T-helper 17 cell (primary cell): ENCODE measurements around the gene CITED1. TPM values are rescaled to one million over a fixed set of nuclear protein-coding genes. Genes with fewer than 3 reads are reported as not detected.

ENCODE experiments used
- ATAC-seq: fragments of 150-1000 bp; cut with Tn5 transposase; 2 replicates; pipeline ENCODE4 v1.10.0; 2021; ENCODE audit warnings: mild to moderate bottlenecking, moderate library complexity
- DNase-seq, 3 donors: peaks; one replicate each; pipeline versions ENCODE4 v3.0.0 to v3.0.0-alpha.2; 2020 to 2021
- H3K9me3 ChIP-seq: one replicate; pipeline ENCODE4 v1.7.0; 2013; ENCODE audit warnings: low read length, mild to moderate bottlenecking; ENCODE audit not compliant: control insufficient read depth, poor library complexity, severe bottlenecking
- H3K27ac Mint-ChIP-seq: one replicate; pipeline ENCODE4 v1.8.0; 2022; ENCODE audit warnings: mild to moderate bottlenecking, moderate library complexity, mixed read lengths
- H3K27me3 Mint-ChIP-seq: one replicate; pipeline ENCODE4 v1.8.0; 2022; ENCODE audit warnings: mixed read lengths
- H3K36me3 Mint-ChIP-seq: one replicate; pipeline ENCODE4 v1.8.0; 2022; ENCODE audit warnings: low read depth, mixed read lengths
- H3K4me1 Mint-ChIP-seq: one replicate; pipeline ENCODE4 v1.8.0; 2022; ENCODE audit warnings: mild to moderate bottlenecking, mixed read lengths
- H3K4me3 Mint-ChIP-seq: one replicate; pipeline ENCODE4 v1.8.0; 2022; ENCODE audit warnings: mild to moderate bottlenecking, moderate library complexity, mixed read lengths
- total RNA-seq, 4 donors: library from RNA in 2 of 4; stranded (reverse) in 2 of 4; gene quantifications; one replicate each; pipeline ENCODE4 v1.2.3 and lab custom pipeline; 2022 to 2026

The CITED1 gene
- total RNA-seq, 2 donors from 2014 or later = 1.5 TPM; not detected in 1

DNA sequence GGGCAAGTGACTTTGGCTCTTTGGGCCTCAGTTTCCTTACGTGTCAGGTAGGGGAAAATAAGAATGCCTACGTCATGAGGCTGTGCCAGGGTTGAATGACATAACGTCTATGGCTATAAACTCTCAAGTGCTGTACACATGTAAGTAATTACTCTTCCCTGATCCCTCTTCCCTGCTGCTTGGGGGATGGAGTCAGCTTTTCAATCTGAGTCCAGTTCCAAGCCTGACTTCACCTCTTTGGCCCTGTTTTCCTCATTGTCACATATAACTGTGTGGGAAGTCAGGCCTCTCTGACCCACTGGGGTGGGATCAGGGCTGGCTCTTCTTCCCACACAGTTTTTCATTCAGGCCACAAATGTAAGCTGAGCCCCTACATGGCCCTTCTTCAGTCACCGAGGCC is 11.4 kb upstream of the CITED1 start:
- DNase-seq (no peak), ATAC-seq (no peak)
- H3K9me3 ChIP-seq = no peaks in the 10 kb centered on the region
- Mint-ChIP-seq H3K4me3 (no peak overlapping the region), H3K36me3 (peaks cover 3% of the 10 kb centered on the region), H3K27me3 (peaks cover 7% of the 10 kb centered on the region), H3K27ac (no peak overlapping the region), H3K4me1 (peaks cover 2% of the 10 kb centered on the region)

DNA sequence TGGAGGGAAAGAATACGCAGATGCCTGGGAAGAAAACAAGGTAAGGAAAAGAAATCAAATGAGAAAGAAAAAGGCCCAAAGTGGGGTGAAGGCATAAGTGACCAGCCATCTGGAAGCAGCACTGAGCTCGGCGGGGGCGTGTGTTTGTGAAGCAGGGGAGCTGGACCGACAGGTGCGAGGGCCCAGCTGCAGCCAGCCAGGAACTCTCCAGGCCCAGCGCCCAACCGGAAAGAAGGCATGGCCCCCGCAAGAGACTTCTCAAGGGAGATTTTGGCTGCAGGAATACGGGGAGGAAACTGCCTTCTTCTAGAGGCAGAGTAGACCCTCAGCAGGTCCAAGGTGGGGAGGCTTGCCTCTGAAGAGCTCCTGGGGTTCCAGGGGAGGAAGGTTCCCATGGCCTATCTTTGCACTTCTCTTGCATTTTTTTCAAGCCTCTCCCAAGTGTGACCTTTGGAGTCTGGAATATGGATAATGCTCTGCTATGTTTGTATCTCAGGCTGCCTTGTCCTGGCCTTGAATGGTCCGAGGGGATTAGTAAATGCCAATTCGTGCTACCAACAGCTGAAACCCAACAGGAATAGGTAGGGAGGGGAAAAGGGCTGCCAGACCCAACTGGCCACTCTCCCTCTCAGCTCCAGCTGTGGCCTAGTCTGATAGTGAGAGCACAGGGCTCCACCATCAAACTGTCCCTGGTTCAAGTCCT is 10.8 kb upstream of the CITED1 start:
- peaks cover 3% of the 10 kb centered on the region for H3K36me3 Mint-ChIP-seq
- H3K4me1 Mint-ChIP-seq = peaks cover 2% of the 10 kb centered on the region
- H3K27ac Mint-ChIP-seq = no peak overlapping the region
- no peak for ATAC-seq
- no peaks in the 10 kb centered on the region for H3K9me3 ChIP-seq
- H3K4me3 Mint-ChIP-seq = no peak overlapping the region
- DNase-seq = no peak
- peaks cover 8% of the 10 kb centered on the region for H3K27me3 Mint-ChIP-seq

- ATAC-seq = no peak
- H3K4me1 Mint-ChIP-seq = peaks cover 2% of the 10 kb centered on the region
- no peak overlapping the region for H3K27ac Mint-ChIP-seq
- H3K4me3 Mint-ChIP-seq = no peak overlapping the region
- H3K27me3 Mint-ChIP-seq = peaks cover 8% of the 10 kb centered on the region
- peaks cover 3% of the 10 kb centered on the region for H3K36me3 Mint-ChIP-seq
- DNase-seq = no peak
- no peaks in the 10 kb centered on the region for H3K9me3 ChIP-seq
Measured at GRCh38 chrX:72314881-72315280, 9.2 kb upstream of the CITED1 start.

DNA sequence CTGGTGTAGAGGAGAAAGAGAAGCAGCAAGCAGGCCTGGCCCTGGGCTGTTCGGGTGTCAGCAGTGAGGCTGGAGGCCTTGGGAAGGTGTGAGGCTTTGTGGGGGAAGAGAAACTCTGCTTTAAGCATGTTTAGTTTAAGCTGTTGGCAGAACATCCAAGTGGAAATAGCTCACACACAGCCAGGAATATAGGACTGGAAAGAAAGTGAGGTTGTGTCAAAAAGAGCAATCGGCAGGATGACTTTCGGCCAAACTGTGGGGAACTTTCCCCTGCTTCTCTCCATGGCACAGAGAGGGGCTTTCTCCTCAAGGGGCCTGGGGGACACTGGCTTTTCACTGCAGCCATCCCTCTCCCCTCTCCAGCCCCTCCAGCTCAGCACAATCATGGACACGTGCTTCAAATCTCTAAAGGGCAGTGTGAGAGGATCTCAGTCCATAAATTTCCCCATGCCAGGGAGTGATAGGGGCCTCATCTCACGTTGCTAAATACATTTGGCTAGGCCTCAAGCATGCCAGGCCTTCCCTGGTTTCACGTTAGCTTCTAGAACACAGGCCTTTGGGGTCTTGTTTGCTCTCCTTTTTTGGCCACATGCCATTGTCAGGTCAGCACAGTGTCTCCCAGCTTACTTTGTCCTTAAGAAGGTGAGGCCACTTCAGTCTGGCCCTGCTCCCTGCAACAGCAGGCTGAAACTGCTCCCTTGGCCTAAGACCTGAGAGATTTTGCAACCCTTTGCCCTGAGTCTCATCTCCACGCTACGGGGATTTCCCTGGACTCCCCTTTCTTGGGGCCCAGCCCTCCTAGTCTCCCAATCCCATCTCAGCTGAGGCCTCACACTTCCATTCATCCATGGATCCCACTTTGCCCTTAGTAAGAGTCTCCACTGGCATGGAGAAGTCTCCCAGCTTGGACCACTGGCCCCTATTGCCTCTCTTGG is 8.3 kb upstream of the CITED1 start:
- Mint-ChIP-seq H3K4me1 (peaks cover 2% of the 10 kb centered on the region), H3K27ac (no peak overlapping the region), H3K27me3 (peaks cover 8% of the 10 kb centered on the region), H3K36me3 (peaks cover 3% of the 10 kb centered on the region), H3K4me3 (no peak overlapping the region)
- H3K9me3 ChIP-seq = no peaks in the 10 kb centered on the region
- DNase-seq (no peak), ATAC-seq (no peak)

GRCh38 chrX:72312311-72312940 is 6.7 kb upstream of the CITED1 start:
- no peak for ATAC-seq
- Mint-ChIP-seq H3K27me3 (peaks cover 18% of the 10 kb centered on the region), H3K4me1 (peaks cover 10% of the 10 kb centered on the region), H3K4me3 (no peak overlapping the region), H3K36me3 (no peaks in the 10 kb centered on the region), H3K27ac (no peak overlapping the region)
- H3K9me3 ChIP-seq = no peaks in the 10 kb centered on the region
- DNase-seq = no peak

- no peaks in the 10 kb centered on the region for H3K9me3 ChIP-seq
- Mint-ChIP-seq H3K4me3 (peak overlapping the region; percentile 45), H3K27ac (no peak overlapping the region), H3K36me3 (no peaks in the 10 kb centered on the region), H3K4me1 (peaks cover 14% of the 10 kb centered on the region), H3K27me3 (peaks cover 29% of the 10 kb centered on the region)
- DNase-seq = no peak
- no peak for ATAC-seq
Measured at GRCh38 chrX:72309297-72310071, 3.8 kb upstream of the CITED1 start.

GRCh38 chrX:72308566-72309296 is 3.0 kb upstream of the CITED1 start:
- Mint-ChIP-seq H3K4me1 (peaks cover 16% of the 10 kb centered on the region), H3K27me3 (peaks cover 33% of the 10 kb centered on the region), H3K4me3 (peak overlapping the region; percentile 83), H3K27ac (no peak overlapping the region), H3K36me3 (no peaks in the 10 kb centered on the region)
- peak; percentile 52 for ATAC-seq
- no peaks in the 10 kb centered on the region for H3K9me3 ChIP-seq
- peak in 1 of 3 donors; percentile 9 for DNase-seq

GRCh38 chrX:72308209-72308565 is 2.5 kb upstream of the CITED1 start:
- H3K9me3 ChIP-seq = no peaks in the 10 kb centered on the region
- Mint-ChIP-seq H3K27me3 (peaks cover 36% of the 10 kb centered on the region), H3K4me1 (peaks cover 14% of the 10 kb centered on the region), H3K36me3 (no peaks in the 10 kb centered on the region), H3K27ac (no peak overlapping the region), H3K4me3 (peak overlapping the region; percentile 83)
- DNase-seq (no peak), ATAC-seq (no peak)

- Mint-ChIP-seq H3K36me3 (no peaks in the 10 kb centered on the region), H3K4me3 (peak overlapping the region; percentile 91), H3K27me3 (peaks cover 40% of the 10 kb centered on the region), H3K4me1 (peaks cover 14% of the 10 kb centered on the region), H3K27ac (no peak overlapping the region)
- no peaks in the 10 kb centered on the region for H3K9me3 ChIP-seq
- DNase-seq (no peak), ATAC-seq (no peak)
Measured at GRCh38 chrX:72307646-72308051, 1.9 kb upstream of the CITED1 start.

GRCh38 chrX:72306851-72307645 is 1.3 kb upstream of the CITED1 start:
- Mint-ChIP-seq H3K36me3 (no peaks in the 10 kb centered on the region), H3K27ac (no peak overlapping the region), H3K4me1 (peaks cover 14% of the 10 kb centered on the region), H3K4me3 (peak overlapping the region; percentile 91), H3K27me3 (peaks cover 38% of the 10 kb centered on the region)
- ATAC-seq = peak; percentile 57
- no peaks in the 10 kb centered on the region for H3K9me3 ChIP-seq
- DNase-seq = peak in 1 of 3 donors; percentile 12

DNA sequence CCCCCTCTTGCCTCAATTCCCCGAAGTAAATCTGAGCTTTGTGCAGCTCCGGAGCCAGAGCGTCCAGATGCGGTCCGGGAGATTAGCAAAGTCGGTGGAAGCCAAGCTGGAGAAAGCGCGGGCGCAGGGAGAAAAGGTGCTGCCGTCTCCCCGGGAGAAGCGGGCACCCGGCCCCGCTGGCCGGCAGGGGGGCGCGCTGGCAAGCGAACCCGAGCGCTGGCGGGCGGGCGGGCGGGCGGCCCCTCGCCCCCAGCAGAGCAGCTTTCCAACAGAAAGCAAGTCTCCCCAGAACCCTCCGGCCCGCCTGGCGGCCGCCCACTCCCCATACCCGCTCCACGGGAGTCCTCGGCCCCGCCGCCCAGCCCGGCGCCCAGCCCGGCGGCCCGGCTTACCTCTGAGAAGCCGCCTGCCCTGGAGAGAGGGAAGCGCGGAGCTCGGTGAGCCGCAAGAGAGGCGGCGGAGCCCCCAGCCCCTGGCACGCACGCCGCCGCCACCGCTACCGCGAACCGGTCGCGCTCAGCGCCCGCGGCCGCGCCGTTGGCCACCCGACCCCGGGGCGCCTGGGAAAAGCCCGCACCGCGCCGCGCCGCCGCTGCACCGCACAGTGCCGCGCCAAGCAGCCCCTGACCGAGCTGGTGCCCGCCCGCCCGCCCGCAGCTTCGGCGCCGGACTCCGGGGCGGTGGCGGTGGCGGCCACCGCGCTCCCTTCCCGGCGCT is 529 bp upstream of the CITED1 start:
- Mint-ChIP-seq H3K4me1 (peaks cover 14% of the 10 kb centered on the region), H3K36me3 (no peaks in the 10 kb centered on the region), H3K27me3 (peaks cover 42% of the 10 kb centered on the region), H3K4me3 (peak overlapping the region; percentile 91), H3K27ac (no peak overlapping the region)
- no peaks in the 10 kb centered on the region for H3K9me3 ChIP-seq
- DNase-seq (peak in 1 of 3 donors; percentile 11), ATAC-seq (peak; percentile 23)
